Measurements from ENCODE around the gene QRFPR.
"Not testable (repeated sequence)": the region's sequence is repeated elsewhere in the genome, so short reads cannot be mapped to it uniquely, and the experiment has no call there.

Gene QRFPR

GRCh38 chr4:121380776-121381462 is at the start of gene QRFPR:
Gene QRFPR (minus strand): TSS chr4:121381018. CDS start chr4:121380647, 371 bp downstream.
- no peak for DNase-seq

- peak; percentile 8 for DNase-seq
Observed at GRCh38 chr4:121428721-121429120, 47.9 kb upstream of the QRFPR start.

GRCh38 chr4:121421594-121421993 is 40.8 kb upstream of the QRFPR start:
- no peak for DNase-seq

DNA sequence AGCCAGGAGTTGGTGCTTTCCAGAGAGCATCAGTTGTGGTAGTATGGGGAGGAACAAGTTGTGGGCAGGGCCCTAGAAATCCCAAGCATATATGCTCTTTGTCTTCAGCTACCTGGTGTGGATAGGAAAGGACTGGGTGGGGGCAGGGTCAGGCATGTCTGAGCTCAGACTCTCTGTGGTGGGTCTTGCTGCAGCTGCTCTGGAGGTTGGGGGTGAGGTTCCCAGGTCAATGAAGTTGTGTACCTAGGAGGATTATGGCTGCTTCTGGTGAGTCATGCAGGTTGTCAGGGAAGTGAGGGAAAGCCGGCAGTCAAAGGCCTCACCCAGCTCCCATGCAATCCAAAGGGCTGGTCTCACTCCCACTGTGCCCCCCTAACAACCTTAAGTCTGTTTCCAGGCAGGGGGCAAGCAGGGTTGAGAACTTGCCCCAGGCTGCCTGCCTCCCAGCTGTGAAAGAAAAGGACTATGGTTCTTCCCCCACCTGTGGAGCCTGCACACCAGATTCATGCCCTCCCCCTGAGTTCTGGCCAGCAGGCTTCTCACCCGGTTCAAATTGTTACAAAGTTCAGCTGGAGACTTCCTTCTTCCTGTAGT is 30.4 kb upstream of the QRFPR start:
- no peak for DNase-seq

GRCh38 chr4:121408567-121408966 is 27.7 kb upstream of the QRFPR start:
- DNase-seq: not testable (repeated sequence)

DNA sequence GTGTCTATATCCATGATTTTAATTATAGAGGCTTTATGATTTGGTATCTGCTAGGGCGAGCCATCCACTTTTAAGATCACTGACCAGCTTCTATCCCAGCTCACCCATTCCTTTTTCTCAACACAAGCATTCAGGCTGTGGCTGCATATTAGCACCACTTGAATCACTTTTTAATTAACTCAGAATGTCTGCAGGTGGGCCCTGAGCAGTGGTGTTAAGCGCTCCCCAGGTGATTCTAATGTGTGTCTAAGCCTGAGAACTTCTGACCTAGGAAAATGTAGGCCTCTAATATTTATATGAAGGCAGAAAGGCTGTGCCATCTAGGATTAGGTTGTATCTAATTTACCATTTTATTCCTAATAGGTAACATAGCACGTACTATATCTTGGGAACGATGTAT is 19.8 kb upstream of the QRFPR start:
- no peak for DNase-seq

- DNase-seq: no peak
Observed at GRCh38 chr4:121397941-121398601, 17.3 kb upstream of the QRFPR start.

DNA sequence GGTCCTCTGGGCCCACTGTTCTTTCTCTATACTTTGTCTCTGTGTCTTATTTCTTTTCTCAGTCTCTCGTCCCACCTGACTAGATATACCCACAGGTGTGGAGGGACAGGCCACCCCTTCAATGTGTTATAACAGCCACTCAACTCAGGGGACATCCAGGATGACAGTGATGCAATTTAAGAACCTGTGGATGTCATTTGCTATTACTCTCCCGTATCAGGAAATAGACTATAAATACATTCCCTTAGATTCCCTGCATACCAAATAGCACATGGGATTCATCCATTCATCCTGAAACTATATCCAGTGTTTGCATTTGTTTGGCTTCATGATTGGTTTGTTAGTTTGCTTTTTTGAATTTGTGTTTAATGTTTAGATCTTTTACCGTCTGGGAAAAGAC is 16.6 kb upstream of the QRFPR start:
- no peak for DNase-seq

GRCh38 chr4:121392426-121393086 is 11.7 kb upstream of the QRFPR start:
- no peak for DNase-seq

DNA sequence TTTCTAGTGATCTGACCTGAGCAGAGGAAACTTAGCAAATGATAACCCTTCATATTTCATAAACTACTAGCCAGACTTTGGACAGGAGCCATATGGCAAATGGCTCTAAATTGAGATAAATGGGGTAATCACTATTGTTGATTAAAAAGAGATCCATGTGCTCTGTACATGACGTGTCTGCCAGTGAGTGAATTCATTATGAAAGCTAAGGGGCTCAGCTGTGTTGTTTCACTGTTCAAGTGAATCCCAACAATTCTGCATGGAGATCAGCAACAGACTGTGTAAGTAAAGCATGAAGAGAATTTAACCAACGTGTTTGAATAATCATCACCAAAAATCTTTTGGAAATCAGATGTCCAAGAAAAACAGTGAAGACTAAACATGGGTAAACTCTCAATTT is 9.5 kb upstream of the QRFPR start:
- DNase-seq: no peak

DNA sequence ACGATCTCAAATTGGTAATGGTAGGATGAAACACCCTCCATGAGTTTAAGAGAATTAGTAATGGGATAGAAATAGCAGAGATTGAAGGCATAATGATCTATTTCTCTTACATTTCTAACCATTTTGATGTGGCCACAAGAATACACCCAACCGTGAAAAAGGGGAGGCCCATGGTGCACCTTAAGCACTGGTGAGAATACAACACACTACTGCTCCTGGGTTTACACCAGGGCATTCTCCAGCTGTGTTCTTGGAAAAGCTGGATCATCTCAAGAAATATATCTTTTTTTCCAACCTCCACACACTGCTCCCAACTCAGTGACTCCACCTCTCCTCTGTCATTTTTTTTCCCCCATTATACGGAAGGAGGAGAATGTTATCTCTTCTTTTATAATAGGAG is 1.5 kb downstream of the QRFPR start:
- no peak for DNase-seq

DNA sequence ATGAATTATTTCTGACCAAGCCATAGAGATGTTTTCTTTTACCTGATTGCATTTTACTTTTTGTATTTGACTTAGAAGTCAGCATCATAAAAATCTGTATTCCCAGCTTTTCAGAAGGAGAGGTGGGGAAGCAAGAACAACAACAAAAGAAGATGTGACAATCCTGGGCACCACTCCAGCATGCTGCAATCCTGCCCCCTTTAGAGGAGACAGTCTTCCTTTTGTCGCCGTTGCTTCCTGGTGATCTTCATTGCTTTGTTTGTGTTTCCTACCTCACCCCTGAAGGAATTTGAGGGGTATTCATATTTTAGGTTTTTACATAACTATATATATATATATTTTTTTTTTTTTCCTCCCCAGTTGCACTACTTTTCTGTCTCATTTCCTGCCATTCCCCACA is 3.7 kb downstream of the QRFPR start:
- DNase-seq: peak; percentile 7

DNA sequence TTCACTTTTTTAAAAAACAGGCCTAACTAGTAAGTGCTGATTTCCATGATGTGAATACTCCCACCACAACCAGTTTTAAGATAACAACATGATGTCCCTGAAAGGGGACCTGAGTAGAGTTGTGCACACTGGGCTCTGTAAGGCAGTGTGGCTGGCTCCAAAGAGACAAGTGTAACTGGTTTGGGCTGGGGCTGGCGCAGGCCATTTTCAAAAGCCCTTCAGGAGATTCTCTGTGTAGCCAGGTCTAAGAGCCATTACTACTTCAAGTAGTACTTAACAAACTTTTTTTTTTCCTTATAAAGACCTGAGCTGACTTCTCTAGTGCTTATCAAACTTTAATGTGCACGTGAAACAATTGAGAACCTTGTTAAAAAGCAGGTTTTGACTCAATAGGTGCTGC is 4.3 kb downstream of the QRFPR start:
- DNase-seq: no peak

DNA sequence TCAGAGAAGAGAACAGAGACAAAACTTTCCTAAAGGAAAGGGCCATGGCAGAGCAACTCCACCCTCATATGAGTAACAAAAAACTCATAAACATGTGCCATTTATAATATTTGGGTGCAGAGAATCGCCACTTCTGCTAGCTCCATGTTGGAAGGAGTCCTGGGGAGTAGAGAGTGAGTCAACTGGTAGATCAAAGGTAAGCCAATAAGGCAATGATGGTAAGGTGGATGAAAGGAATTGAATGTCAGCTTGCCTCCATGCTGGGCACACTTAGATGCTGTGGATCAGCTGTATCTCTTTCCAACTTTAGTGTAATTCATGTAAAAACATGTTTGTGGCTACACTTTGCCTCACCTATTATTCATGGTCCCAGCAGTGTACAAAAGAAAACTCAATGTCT is 4.7 kb downstream of the QRFPR start:
- DNase-seq: no peak

DNA sequence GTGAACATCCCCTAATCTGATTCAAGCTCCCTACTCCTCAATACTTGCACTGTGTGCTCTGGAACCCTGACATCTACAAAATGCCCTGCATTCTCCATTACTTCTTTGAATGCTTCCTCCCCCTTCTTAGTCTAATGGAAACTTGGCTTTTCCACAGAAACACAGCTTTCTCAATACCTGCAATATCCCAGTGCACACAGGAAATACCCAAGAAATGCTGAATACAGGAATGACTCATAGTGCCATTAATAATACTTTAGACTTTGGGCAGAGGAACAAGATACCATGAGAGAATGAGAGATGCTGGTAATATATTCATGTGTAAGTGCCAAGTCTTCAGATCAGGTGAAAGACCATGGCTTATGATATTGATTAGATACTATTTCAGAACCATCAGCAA is 5.6 kb downstream of the QRFPR start:
- peak; percentile 64 for DNase-seq

DNA sequence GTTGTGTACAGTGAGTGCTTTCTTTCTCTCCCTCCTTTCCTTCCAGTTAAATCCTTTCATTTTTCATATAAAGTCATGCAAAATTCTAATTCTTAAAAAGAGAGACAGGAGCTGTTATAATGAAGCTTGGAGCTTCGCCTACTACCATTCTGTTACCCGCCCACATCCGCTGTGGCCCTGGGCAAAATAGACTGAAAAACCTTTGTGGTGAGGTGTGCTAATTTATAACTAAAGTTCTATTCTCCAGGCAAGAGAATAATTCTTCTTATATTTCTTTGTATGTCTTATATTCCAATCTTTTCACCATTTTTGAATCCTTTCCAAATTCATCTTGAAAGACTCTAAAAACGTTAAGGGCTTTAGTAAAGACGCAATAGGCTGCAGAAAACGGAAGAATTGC is 7.0 kb downstream of the QRFPR start:
- DNase-seq: no peak

DNA sequence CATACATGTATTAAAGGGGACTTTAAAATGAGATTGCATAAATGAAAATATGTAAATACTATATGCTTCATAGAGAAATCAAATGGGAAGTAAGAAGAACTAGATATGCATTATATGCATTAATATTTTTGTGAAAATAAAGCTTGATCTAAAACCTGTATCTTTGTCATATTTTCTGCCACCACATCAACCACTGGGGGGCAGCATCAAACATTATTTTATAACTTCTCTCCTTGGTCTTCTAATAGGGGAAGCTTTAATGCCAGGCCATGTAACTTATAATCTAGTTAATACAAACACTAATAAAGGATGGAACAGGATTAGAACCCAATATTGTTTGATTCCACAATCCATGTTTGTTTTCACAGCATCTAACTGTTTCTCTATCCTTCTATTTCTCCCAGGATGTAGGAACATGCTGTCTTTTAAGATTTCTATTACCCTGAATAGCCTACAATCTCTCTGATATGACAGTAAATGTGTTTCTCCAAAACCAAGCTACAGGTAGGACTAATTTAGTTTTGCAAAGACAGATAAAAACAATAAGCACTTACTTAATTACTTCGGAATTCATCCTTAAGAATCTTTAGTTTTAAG is 10.0 kb downstream of the QRFPR start:
- peak; percentile 47 for DNase-seq

DNA sequence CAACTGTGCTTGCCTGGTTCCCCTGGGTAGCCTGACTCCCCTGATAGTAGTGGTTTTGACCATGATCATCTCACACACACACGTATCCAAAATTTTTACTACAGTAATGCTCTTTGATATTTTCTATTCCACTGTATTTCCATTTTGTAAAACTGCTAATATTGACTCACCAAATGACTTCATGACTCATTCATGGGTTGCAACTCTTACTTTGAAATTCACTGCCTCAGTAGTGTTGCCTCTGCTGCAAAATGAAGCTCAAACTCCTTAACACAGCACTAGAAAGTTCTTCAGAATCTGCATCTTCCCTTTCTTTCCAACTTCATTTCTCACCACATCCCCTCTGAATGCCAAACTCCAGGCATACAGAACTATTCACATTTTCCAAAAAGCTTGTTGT is 20.3 kb downstream of the QRFPR start:
- peak; percentile 39 for DNase-seq

DNA sequence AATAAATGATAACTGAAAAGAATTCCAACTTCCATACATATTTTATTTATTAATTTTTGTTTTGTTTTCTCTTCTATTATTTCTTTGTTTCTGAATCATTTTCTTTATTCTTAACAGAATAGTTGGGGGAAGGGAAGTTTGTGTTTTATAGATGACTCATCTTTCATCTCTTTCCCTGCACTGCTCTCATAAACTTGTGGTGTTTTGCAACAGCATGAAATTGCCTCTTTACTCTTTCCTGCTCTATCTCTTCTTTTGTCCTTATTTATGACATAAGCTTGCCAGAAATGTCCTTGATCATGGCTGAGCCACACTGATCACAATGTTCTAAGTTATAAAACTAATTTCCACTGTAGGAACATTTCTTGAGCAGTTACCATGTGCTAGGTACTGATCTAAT is 22.3 kb downstream of the QRFPR start:
- peak; percentile 69 for DNase-seq

- DNase-seq: peak; percentile 38
Observed at GRCh38 chr4:121353213-121353612, 27.6 kb downstream of the QRFPR start.

GRCh38 chr4:121344098-121344497 is 36.7 kb downstream of the QRFPR start:
- no peak for DNase-seq

GRCh38 chr4:121340247-121340646 is 40.6 kb downstream of the QRFPR start:
- DNase-seq: no peak

DNA sequence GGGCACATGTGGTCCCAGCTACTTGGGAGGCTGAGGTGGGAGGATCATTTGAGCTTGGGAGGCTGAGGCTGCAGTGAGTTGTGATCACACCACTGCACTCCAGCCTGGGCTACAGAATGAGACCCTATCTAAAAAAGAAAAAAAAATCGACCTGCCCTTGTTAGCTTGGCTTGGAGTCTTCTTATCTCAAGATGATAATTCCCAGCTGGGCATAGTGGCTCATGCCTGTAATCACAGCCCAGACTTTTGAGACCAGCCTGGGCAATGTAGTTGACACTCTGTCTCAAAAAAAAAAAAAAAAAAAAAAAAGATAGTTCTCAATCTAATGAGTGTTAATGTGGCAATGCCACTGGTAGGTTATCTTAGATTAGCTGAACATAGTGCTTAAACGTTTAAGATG is 41.0 kb downstream of the QRFPR start:
- DNase-seq: no peak

DNA sequence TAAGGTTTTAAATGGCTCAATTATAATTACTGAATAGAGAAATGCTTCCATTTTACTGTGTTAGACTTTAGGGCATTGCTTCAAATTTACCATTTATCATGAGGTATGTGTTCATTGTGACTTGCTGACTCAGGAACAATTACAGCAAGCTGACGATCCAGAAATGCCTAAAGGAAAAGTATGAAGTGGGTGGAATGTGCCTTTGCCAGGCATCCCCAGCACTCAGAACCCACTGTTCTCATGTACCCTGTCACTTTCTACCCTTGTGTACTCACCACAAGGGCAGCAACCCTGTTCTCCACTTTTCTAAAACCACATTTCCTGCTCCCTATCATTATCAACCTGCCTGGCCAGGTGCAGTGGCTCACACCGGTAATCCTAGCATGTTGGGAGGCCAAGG is 41.5 kb downstream of the QRFPR start:
- no peak for DNase-seq

Data from fibroblast of skin of right biceps (primary cell).